22Rv1 (cell line): ENCODE data around the gene SYVN1.

Experiments used
- CTCF ChIP-seq: fragments of 450-650 bp; IDR thresholded peaks from 2 replicates; pipeline ENCODE4 v1.5.1; 2017; ENCODE audit warnings: mild to moderate bottlenecking
- ZFX ChIP-seq: fragments of 450-650 bp; IDR thresholded peaks from 2 replicates; pipeline ENCODE4 v1.6.1; 2017; ENCODE audit warnings: antibody characterized with exemption, borderline replicate concordance

- no peak for TF ChIP-seq CTCF
- no peak for TF ChIP-seq ZFX
Measured at GRCh38 chr11:65181569-65182257, 47.4 kb upstream of the SYVN1 start, which contains the start of gene CAPN1.
